GM12878 (cell line): ENCODE data around the gene SLC41A1.

Source experiments
- ATF3 ChIP-seq: IDR thresholded peaks from 2 replicates; pipeline ENCODE4 v1.6.1; 2011; ENCODE audit warnings: low read depth, mild to moderate bottlenecking, low read length, moderate library complexity, borderline replicate concordance; ENCODE audit errors: extremely low read depth
- BACH1 ChIP-seq: fragments of 450-650 bp; IDR thresholded peaks from 2 replicates; pipeline ENCODE4 v1.6.1; 2017; ENCODE audit warnings: mild to moderate bottlenecking, borderline replicate concordance
- CEBPB ChIP-seq, 2 experiments: fragments of 150-350 bp in 1 of 2; IDR thresholded peaks; 2 replicates each; pipeline ENCODE4 v1.6.1; 2012 to 2014; ENCODE audit warnings: low read depth in 2 of 2, low read length in 2 of 2, borderline replicate concordance in 1 of 2, inconsistent platforms in 1 of 2
- CUX1 ChIP-seq: IDR thresholded peaks from 2 replicates; pipeline ENCODE4 v1.6.1; 2012; ENCODE audit warnings: improper control_type of control experiment, low read depth, low read length; ENCODE audit not compliant: insufficient replicate concordance
- EGR1 ChIP-seq, 2 experiments: IDR thresholded peaks; 1 replicate in 1 of 2; 2 replicates in 1 of 2; pipeline ENCODE4 v1.6.1; 2011 to 2012; ENCODE audit warnings: low read depth in 2 of 2, low read length in 2 of 2, borderline replicate concordance in 1 of 2, mild to moderate bottlenecking in 1 of 2, moderate library complexity in 1 of 2
- EP300 ChIP-seq, 2 experiments: fragments of 150-350 bp in 1 of 2; IDR thresholded peaks; 2 replicates each; pipeline ENCODE4 v1.6.1; 2011 to 2012; ENCODE audit warnings: low read depth in 2 of 2, low read length in 2 of 2, borderline replicate concordance in 1 of 2, improper control_type of control experiment in 1 of 2, inconsistent platforms in 1 of 2; ENCODE audit not compliant: control insufficient read depth in 1 of 2
- EZH2 ChIP-seq: IDR thresholded peaks from 2 replicates; pipeline ENCODE4 v1.6.1; 2012; ENCODE audit warnings: low read depth, mild to moderate bottlenecking, control low read depth, inconsistent platforms, low read length, borderline replicate concordance; ENCODE audit not compliant: control insufficient read depth
- FOXM1 ChIP-seq: IDR thresholded peaks from 2 replicates; pipeline ENCODE4 v1.6.1; 2012; ENCODE audit warnings: low read depth, mild to moderate bottlenecking, inconsistent platforms, low read length, moderate library complexity
- REST ChIP-seq: IDR thresholded peaks from 2 replicates; pipeline ENCODE4 v1.6.1; 2012; ENCODE audit warnings: mild to moderate bottlenecking, low read depth, low read length
- RFX5 ChIP-seq: IDR thresholded peaks from 2 replicates; pipeline ENCODE4 v1.6.1; 2011; ENCODE audit warnings: low read depth, low read length, improper control_type of control experiment
- SIN3A ChIP-seq: IDR thresholded peaks from 2 replicates; pipeline ENCODE4 v1.6.1; 2012; ENCODE audit warnings: low read depth, low read length, improper control_type of control experiment
- TF ChIP-seq, protein P1 (sequence below), 3 experiments: IDR thresholded peaks in 2 of 3; conservative IDR thresholded peaks in 1 of 3; 2 replicates each; pipeline ENCODE4 v1.5.1; 2011; ENCODE audit warnings: low read depth in 3 of 3, low read length in 3 of 3, mild to moderate bottlenecking in 3 of 3, control low read depth in 2 of 3, moderate library complexity in 2 of 3, inconsistent platforms in 1 of 3, mixed read lengths in 1 of 3; ENCODE audit not compliant: control insufficient read depth in 2 of 3, insufficient read depth in 1 of 3; ENCODE audit errors: extremely low read depth in 1 of 3
- TF ChIP-seq, protein P2 (sequence below): IDR thresholded peaks from 2 replicates; pipeline ENCODE4 v1.6.1; 2012; ENCODE audit warnings: low read length, inconsistent platforms
- TF ChIP-seq, protein P3 (sequence below): fragments of 450-650 bp; IDR thresholded peaks from 2 replicates; pipeline ENCODE4 v1.6.1; 2016; ENCODE audit warnings: mild to moderate bottlenecking, moderate library complexity, borderline replicate concordance

GRCh38 chr1:205797168-205797567 lies 15.8 kb downstream of the SLC41A1 start:
- TF ChIP-seq FOXM1 (no peak), CEBPB (IDR thresholded peaks at IDR 0.05; ENCODE audit: borderline replicate concordance in 1 of 2, low read depth in 2 of 2, low read length in 2 of 2) (no peak), SIN3A (no peak), RFX5 (no peak), CUX1 (no peak), EGR1 (IDR thresholded peaks at IDR 0.05; ENCODE audit: borderline replicate concordance in 1 of 2, low read depth in 2 of 2, low read length in 2 of 2) (no peak), BACH1 (no peak), EP300 (IDR thresholded peaks at IDR 0.05; ENCODE audit: borderline replicate concordance in 1 of 2, control insufficient read depth in 1 of 2, low read depth in 2 of 2, low read length in 2 of 2) (no peak), REST (no peak), EZH2 (no peak), ATF3 (no peak)
- TF ChIP-seq, protein P1, sequence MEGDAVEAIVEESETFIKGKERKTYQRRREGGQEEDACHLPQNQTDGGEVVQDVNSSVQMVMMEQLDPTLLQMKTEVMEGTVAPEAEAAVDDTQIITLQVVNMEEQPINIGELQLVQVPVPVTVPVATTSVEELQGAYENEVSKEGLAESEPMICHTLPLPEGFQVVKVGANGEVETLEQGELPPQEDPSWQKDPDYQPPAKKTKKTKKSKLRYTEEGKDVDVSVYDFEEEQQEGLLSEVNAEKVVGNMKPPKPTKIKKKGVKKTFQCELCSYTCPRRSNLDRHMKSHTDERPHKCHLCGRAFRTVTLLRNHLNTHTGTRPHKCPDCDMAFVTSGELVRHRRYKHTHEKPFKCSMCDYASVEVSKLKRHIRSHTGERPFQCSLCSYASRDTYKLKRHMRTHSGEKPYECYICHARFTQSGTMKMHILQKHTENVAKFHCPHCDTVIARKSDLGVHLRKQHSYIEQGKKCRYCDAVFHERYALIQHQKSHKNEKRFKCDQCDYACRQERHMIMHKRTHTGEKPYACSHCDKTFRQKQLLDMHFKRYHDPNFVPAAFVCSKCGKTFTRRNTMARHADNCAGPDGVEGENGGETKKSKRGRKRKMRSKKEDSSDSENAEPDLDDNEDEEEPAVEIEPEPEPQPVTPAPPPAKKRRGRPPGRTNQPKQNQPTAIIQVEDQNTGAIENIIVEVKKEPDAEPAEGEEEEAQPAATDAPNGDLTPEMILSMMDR (IDR thresholded peaks at IDR 0.05 in 2 of 3, conservative IDR thresholded peaks at IDR 0.05 in 1 of 3; ENCODE audit: control insufficient read depth in 2 of 3, extremely low read depth in 1 of 3, insufficient read depth in 1 of 3, low read depth in 3 of 3, low read length in 3 of 3) = no peak
- TF ChIP-seq, protein P2, sequence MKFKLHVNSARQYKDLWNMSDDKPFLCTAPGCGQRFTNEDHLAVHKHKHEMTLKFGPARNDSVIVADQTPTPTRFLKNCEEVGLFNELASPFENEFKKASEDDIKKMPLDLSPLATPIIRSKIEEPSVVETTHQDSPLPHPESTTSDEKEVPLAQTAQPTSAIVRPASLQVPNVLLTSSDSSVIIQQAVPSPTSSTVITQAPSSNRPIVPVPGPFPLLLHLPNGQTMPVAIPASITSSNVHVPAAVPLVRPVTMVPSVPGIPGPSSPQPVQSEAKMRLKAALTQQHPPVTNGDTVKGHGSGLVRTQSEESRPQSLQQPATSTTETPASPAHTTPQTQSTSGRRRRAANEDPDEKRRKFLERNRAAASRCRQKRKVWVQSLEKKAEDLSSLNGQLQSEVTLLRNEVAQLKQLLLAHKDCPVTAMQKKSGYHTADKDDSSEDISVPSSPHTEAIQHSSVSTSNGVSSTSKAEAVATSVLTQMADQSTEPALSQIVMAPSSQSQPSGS = no peak
- TF ChIP-seq, protein P3, sequence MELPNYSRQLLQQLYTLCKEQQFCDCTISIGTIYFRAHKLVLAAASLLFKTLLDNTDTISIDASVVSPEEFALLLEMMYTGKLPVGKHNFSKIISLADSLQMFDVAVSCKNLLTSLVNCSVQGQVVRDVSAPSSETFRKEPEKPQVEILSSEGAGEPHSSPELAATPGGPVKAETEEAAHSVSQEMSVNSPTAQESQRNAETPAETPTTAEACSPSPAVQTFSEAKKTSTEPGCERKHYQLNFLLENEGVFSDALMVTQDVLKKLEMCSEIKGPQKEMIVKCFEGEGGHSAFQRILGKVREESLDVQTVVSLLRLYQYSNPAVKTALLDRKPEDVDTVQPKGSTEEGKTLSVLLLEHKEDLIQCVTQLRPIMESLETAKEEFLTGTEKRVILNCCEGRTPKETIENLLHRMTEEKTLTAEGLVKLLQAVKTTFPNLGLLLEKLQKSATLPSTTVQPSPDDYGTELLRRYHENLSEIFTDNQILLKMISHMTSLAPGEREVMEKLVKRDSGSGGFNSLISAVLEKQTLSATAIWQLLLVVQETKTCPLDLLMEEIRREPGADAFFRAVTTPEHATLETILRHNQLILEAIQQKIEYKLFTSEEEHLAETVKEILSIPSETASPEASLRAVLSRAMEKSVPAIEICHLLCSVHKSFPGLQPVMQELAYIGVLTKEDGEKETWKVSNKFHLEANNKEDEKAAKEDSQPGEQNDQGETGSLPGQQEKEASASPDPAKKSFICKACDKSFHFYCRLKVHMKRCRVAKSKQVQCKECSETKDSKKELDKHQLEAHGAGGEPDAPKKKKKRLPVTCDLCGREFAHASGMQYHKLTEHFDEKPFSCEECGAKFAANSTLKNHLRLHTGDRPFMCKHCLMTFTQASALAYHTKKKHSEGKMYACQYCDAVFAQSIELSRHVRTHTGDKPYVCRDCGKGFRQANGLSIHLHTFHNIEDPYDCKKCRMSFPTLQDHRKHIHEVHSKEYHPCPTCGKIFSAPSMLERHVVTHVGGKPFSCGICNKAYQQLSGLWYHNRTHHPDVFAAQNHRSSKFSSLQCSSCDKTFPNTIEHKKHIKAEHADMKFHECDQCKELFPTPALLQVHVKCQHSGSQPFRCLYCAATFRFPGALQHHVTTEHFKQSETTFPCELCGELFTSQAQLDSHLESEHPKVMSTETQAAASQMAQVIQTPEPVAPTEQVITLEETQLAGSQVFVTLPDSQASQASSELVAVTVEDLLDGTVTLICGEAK = no peak
